H1 (cell line): Measurements from ENCODE around the gene NCCRP1. TPM values are rescaled to one million over a fixed set of nuclear protein-coding genes. Genes with fewer than 3 reads are reported as not detected.

Experiments
- CTCF ChIA-PET: fragments of 300-600 bp; sonication (Branson Sonifier 250); formaldehyde crosslinking; loops from one replicate; lab custom pipeline; 2021; ENCODE audit not compliant: partially characterized antibody; lab: Charles Lee
- POLR2A ChIA-PET: fragments of 300-600 bp; sonication (Branson Sonifier 250); formaldehyde crosslinking; loops from one replicate; lab custom pipeline; 2021; ENCODE audit warnings: inconsistent platforms; ENCODE audit not compliant: partially characterized antibody; lab: Charles Lee
- DNase-seq, 2 experiments: peaks; one replicate each; pipeline versions ENCODE4 v3.0.0 to v3.0.0-alpha.2; 2010 to 2022; ENCODE audit warnings: low spot score in 2 of 2, low read depth in 1 of 2, mixed read lengths in 1 of 2
- FAIRE-seq: peaks from 2 replicates; lab custom pipeline; 2011; peaks lifted over from hg19 to GRCh38; lab: Jason Lieb, UNC
- H2AFZ ChIP-seq: 2 replicates; pipeline ENCODE4 v1.8.1; 2012; ENCODE audit warnings: low read length, inconsistent platforms
- H2AK5ac ChIP-seq: 2 replicates; pipeline ENCODE4 v1.6.1; 2013; ENCODE audit warnings: low read depth, low read length
- H2BK120ac ChIP-seq: replicated peaks from 2 replicates; pipeline ENCODE3; 2013; ENCODE audit warnings: low read depth, low read length, inconsistent platforms
- H2BK12ac ChIP-seq: 2 replicates; pipeline ENCODE4 v1.6.1; 2013; ENCODE audit warnings: low read depth, low read length
- H2BK15ac ChIP-seq: 2 replicates; pipeline ENCODE4 v1.6.1; 2013; ENCODE audit warnings: low read length
- H2BK20ac ChIP-seq: 2 replicates; pipeline ENCODE4 v1.6.1; 2013; ENCODE audit warnings: low read length
- H2BK5ac ChIP-seq: 2 replicates; pipeline ENCODE4 v1.6.1; 2013; ENCODE audit warnings: low read depth, low read length
- H3K14ac ChIP-seq: 2 replicates; pipeline ENCODE4 v1.6.1; 2013; ENCODE audit warnings: inconsistent platforms; ENCODE audit not compliant: insufficient read length
- H3K18ac ChIP-seq: 2 replicates; pipeline ENCODE4 v1.6.1; 2013; ENCODE audit warnings: low read length; ENCODE audit errors: extremely low read depth
- H3K23ac ChIP-seq: 2 replicates; pipeline ENCODE4 v1.6.1; 2013; ENCODE audit warnings: inconsistent platforms; ENCODE audit not compliant: insufficient read length
- H3K23me2 ChIP-seq: 2 replicates; pipeline ENCODE4 v1.6.1; 2013; ENCODE audit warnings: low read depth, low read length
- H3K27ac ChIP-seq: 2 replicates; pipeline ENCODE4 v1.6.1; 2011; ENCODE audit warnings: low read depth, low read length, inconsistent platforms
- H3K27me3 ChIP-seq, 4 experiments: replicated peaks in 1 of 4; 1 replicate in 1 of 4; 2 replicates in 3 of 4; pipeline versions ENCODE4 v1.6.1 to v1.8.1; 2011 to 2013; ENCODE audit warnings: low read length in 3 of 4, mild to moderate bottlenecking in 3 of 4, inconsistent platforms in 2 of 4, mixed read lengths in 2 of 4, moderate library complexity in 1 of 4; ENCODE audit not compliant: control insufficient read depth in 3 of 4, insufficient read depth in 3 of 4; ENCODE audit errors: extremely low read depth in 1 of 4
- H3K36me3 ChIP-seq, 4 experiments: 2 replicates each; pipeline versions ENCODE4 v1.6.1 to v1.8.1; 2011 to 2013; ENCODE audit warnings: mild to moderate bottlenecking in 4 of 4, low read length in 3 of 4, moderate library complexity in 2 of 4, control low read depth in 1 of 4, inconsistent platforms in 1 of 4; ENCODE audit not compliant: insufficient read depth in 4 of 4, control insufficient read depth in 2 of 4
- H3K4ac ChIP-seq: replicated peaks from 2 replicates; pipeline ENCODE3; 2013; ENCODE audit warnings: low read length, low read depth, mixed read lengths, inconsistent platforms; ENCODE audit not compliant: insufficient read length
- H3K4me1 ChIP-seq, 4 experiments: replicated peaks in 1 of 4; 1 replicate in 1 of 4; 2 replicates in 3 of 4; pipeline versions ENCODE4 v1.6.1 to v1.8.1; 2011 to 2013; ENCODE audit warnings: low read length in 3 of 4, inconsistent platforms in 2 of 4, mixed read lengths in 1 of 4; ENCODE audit not compliant: insufficient read depth in 4 of 4, control insufficient read depth in 3 of 4
- H3K4me2 ChIP-seq, 2 experiments: 2 replicates each; pipeline versions ENCODE4 v1.6.1 to v1.8.1; 2011 to 2013; ENCODE audit warnings: low read depth in 2 of 2, low read length in 2 of 2, control low read depth in 1 of 2, inconsistent platforms in 1 of 2, mild to moderate bottlenecking in 1 of 2; ENCODE audit not compliant: insufficient read depth in 1 of 2
- H3K4me3 ChIP-seq, 4 experiments: fragments of 200-600, 300-600 bp in 1 of 4; sonication (generic), shearing (Covaris generic), sonication (Bioruptor Twin) in 1 of 4; 2 replicates each; pipeline versions ENCODE4 v1.5.1 to v1.8.1; 2011 to 2016; ENCODE audit warnings: low read length in 4 of 4, low read depth in 3 of 4, control low read depth in 2 of 4, inconsistent platforms in 2 of 4, mild to moderate bottlenecking in 2 of 4, mixed read lengths in 1 of 4, moderate library complexity in 1 of 4; ENCODE audit not compliant: insufficient read depth in 2 of 4; ENCODE audit errors: extremely low read depth in 1 of 4
- H3K56ac ChIP-seq: replicated peaks from 2 replicates; pipeline ENCODE3; 2013; ENCODE audit warnings: low read depth, mild to moderate bottlenecking, mixed read lengths, low read length, inconsistent platforms; ENCODE audit not compliant: insufficient read length
- H3K79me1 ChIP-seq: 2 replicates; pipeline ENCODE4 v1.6.1; 2013; ENCODE audit warnings: low read depth, low read length, control low read depth
- H3K79me2 ChIP-seq, 2 experiments: 2 replicates each; pipeline versions ENCODE4 v1.6.1 to v1.8.1; 2012 to 2013; ENCODE audit warnings: low read length in 2 of 2, mild to moderate bottlenecking in 2 of 2, inconsistent platforms in 1 of 2; ENCODE audit not compliant: insufficient read depth in 2 of 2, control insufficient read depth in 1 of 2
- H3K9ac ChIP-seq, 4 experiments: replicated peaks in 1 of 4; 1 replicate in 1 of 4; 2 replicates in 3 of 4; pipeline versions ENCODE4 v1.6.1 to v1.8.1; 2011 to 2013; ENCODE audit warnings: low read depth in 3 of 4, low read length in 3 of 4, control low read depth in 2 of 4, mild to moderate bottlenecking in 2 of 4, moderate library complexity in 2 of 4, inconsistent platforms in 1 of 4; ENCODE audit errors: extremely low read depth in 1 of 4
- H3K9me3 ChIP-seq, 2 experiments: 2 replicates each; pipeline versions ENCODE4 v1.6.1 to v1.8.1; 2012 to 2013; ENCODE audit warnings: mild to moderate bottlenecking in 2 of 2, moderate library complexity in 2 of 2, control low read depth in 1 of 2, inconsistent platforms in 1 of 2, low read depth in 1 of 2, low read length in 1 of 2, mixed read lengths in 1 of 2; ENCODE audit not compliant: insufficient read depth in 2 of 2
- H4K20me1 ChIP-seq, 2 experiments: replicated peaks in 1 of 2; 2 replicates each; pipeline versions ENCODE3 to v1.8.1; 2011 to 2013; ENCODE audit warnings: inconsistent platforms in 2 of 2, low read length in 2 of 2, mild to moderate bottlenecking in 1 of 2; ENCODE audit not compliant: insufficient read depth in 2 of 2, control insufficient read depth in 1 of 2
- H4K5ac ChIP-seq: 2 replicates; pipeline ENCODE4 v1.6.1; 2013; ENCODE audit warnings: low read length, low read depth, mixed read lengths, inconsistent platforms; ENCODE audit not compliant: insufficient read length
- H4K8ac ChIP-seq: 2 replicates; pipeline ENCODE4 v1.8.0; 2013; ENCODE audit warnings: mild to moderate bottlenecking, moderate library complexity, low read length, inconsistent platforms; ENCODE audit not compliant: insufficient read depth; ENCODE audit errors: extremely low read depth
- H4K91ac ChIP-seq: replicated peaks from 2 replicates; pipeline ENCODE3; 2013; ENCODE audit warnings: low read length, mixed read lengths, inconsistent platforms; ENCODE audit not compliant: insufficient read length
- EGR1 ChIP-seq: IDR thresholded peaks from 2 replicates; pipeline ENCODE4 v1.6.1; 2011; ENCODE audit warnings: low read depth, low read length, borderline replicate concordance
- EZH2 ChIP-seq: fragments of 200-600 bp; sonication (generic); IDR thresholded peaks from 2 replicates; pipeline ENCODE4 v1.7.1; 2012; ENCODE audit warnings: low read depth, mild to moderate bottlenecking, moderate library complexity, low read length, inconsistent platforms; ENCODE audit not compliant: severe bottlenecking
- GTF2F1 ChIP-seq: IDR thresholded peaks from 2 replicates; pipeline ENCODE4 v1.6.1; 2012; ENCODE audit warnings: low read depth, low read length, improper control_type of control experiment, borderline replicate concordance
- HDAC2 ChIP-seq, 2 experiments: fragments of 300-600 bp in 1 of 2; sonication (generic) in 1 of 2; IDR thresholded peaks; 2 replicates each; pipeline ENCODE4 v1.6.1; 2011 to 2012; ENCODE audit warnings: low read depth in 2 of 2, low read length in 2 of 2, mild to moderate bottlenecking in 2 of 2, moderate library complexity in 2 of 2, borderline replicate concordance in 1 of 2, inconsistent platforms in 1 of 2
- POLR2A ChIP-seq, 2 experiments: IDR thresholded peaks; 1 replicate in 1 of 2; 2 replicates in 1 of 2; pipeline ENCODE4 v1.6.1; 2011; ENCODE audit warnings: low read depth in 2 of 2, low read length in 2 of 2, mild to moderate bottlenecking in 2 of 2; ENCODE audit errors: control extremely low read depth in 1 of 2
- RBBP5 ChIP-seq: IDR thresholded peaks from 2 replicates; pipeline ENCODE4 v1.7.1; 2012; ENCODE audit warnings: low read depth, mild to moderate bottlenecking, inconsistent platforms, low read length, moderate library complexity, borderline replicate concordance
- SAP30 ChIP-seq: fragments of 300-600 bp; sonication (generic); IDR thresholded peaks from 2 replicates; pipeline ENCODE4 v1.7.1; 2012; ENCODE audit warnings: low read length, moderate library complexity, mild to moderate bottlenecking, inconsistent platforms; ENCODE audit not compliant: insufficient read depth, insufficient replicate concordance
- SP4 ChIP-seq: IDR thresholded peaks from 2 replicates; pipeline ENCODE4 v1.6.1; 2012; ENCODE audit warnings: low read length, inconsistent platforms
- WGBS, 2 experiments: shearing (Covaris generic) in 1 of 2; methylation state at CpG; one replicate each; pipeline versions ENCODE4 v1.1.6 to v1.1.7; 2013 to 2015; ENCODE audit warnings: low lambda C conversion rate in 2 of 2, mixed read lengths in 2 of 2, inconsistent platforms in 1 of 2, low coverage in 1 of 2, missing lambda C conversion rate in 1 of 2; ENCODE audit not compliant: insufficient replicate concordance in 2 of 2, insufficient coverage in 1 of 2, insufficient read length in 1 of 2; ENCODE audit errors: extremely low coverage in 1 of 2, missing lambda C conversion rate in 1 of 2; 5-methylcytosine and 5-hydroxymethylcytosine counted together
- polyA plus RNA-seq, 7 experiments: library from polyadenylated mRNA; depleted of rRNA in 3 of 7; stranded (reverse) in 5 of 7; unstranded in 2 of 7; fragments of >200 nt in 5 of 7; fragments of 200-250 nt in 2 of 7; gene quantifications; 1 replicate in 5 of 7; 2 replicates in 1 of 7; 4 replicates in 1 of 7; pipeline versions ENCODE4 v1.2.1 to v1.2.3, GENCODE V29; 2011 to 2013; ENCODE audit warnings: missing spikeins in 2 of 7, mixed read lengths in 2 of 7
- total RNA-seq: library from RNA; stranded (reverse); fragmentation: NEBNext Ultra II Directional; extraction: Animal tissue kit (Norgen Biotek cat#: 25700); gene quantifications from 2 replicates; pipeline ENCODE4 v1.2.1, GENCODE V29; 2021
- TF ChIP-seq, protein P1 (sequence below): IDR thresholded peaks from 2 replicates; pipeline ENCODE4 v1.6.1; 2012; ENCODE audit warnings: inconsistent platforms

The NCCRP1 gene
- total and polyA plus RNA-seq, 2 of the 8 experiments (the other 6 are each of a cell fraction or from before 2014, with no cell fraction given), result 2.8 to 7.9 TPM

- Histone ChIP-seq H3K4ac (no peak overlapping the region), H3K18ac (no peak overlapping the region), H3K23ac (no peak overlapping the region), H4K20me1 (peaks cover 0 to 5% of the 10 kb centered on the region in 2 experiments), H3K9ac (no peak overlapping the region), H4K91ac (no peak overlapping the region), H2BK15ac (no peak overlapping the region), H2BK20ac (no peak overlapping the region), H3K4me2 (no peak overlapping the region), H2BK5ac (no peak overlapping the region), H4K8ac (no peak overlapping the region), H3K9me3 (peaks cover 0 to 3% of the 10 kb centered on the region in 2 experiments; a peak in 1 of 4 replicates), H3K36me3 (no peaks in the 10 kb centered on the region), H3K14ac (no peak overlapping the region), H3K79me2 (no peaks in the 10 kb centered on the region), H2BK120ac (no peak overlapping the region), H2AK5ac (no peak overlapping the region), H3K23me2 (peaks cover 8% of the 10 kb centered on the region; the same call in 1 of the 2 replicates), H3K4me1 (peaks cover 0 to 14% (median 7%) of the 10 kb centered on the region in 4 experiments; a peak in 5 of 7 replicates), H2BK12ac (no peak overlapping the region), H3K79me1 (no peaks in the 10 kb centered on the region), H4K5ac (no peak overlapping the region), H3K4me3 (no peak overlapping the region), H2AFZ (no peak overlapping the region), H3K27ac (no peak overlapping the region), H3K56ac (no peak overlapping the region), H3K27me3 (peaks cover 29 to 40% (median 37%) of the 10 kb centered on the region in 4 experiments)
- DNase-seq, result no peak
- CTCF ChIA-PET, result interaction anchor here (0.7 to 1.2 kb wide), 2 partner anchors 141 to 143 kb away, joined by 3 to 5 read pairs; no protein-coding TSS in a partner anchor
- no peak for TF ChIP-seq SAP30
- TF ChIP-seq EZH2, result no peak
- TF ChIP-seq POLR2A (IDR thresholded peaks at IDR 0.05; ENCODE audit: control extremely low read depth in 1 of 2, low read depth in 2 of 2, low read length in 2 of 2), result no peak
- no peak for TF ChIP-seq EGR1
- no peak for TF ChIP-seq RBBP5
- TF ChIP-seq SP4, result no peak
- TF ChIP-seq, protein P1, sequence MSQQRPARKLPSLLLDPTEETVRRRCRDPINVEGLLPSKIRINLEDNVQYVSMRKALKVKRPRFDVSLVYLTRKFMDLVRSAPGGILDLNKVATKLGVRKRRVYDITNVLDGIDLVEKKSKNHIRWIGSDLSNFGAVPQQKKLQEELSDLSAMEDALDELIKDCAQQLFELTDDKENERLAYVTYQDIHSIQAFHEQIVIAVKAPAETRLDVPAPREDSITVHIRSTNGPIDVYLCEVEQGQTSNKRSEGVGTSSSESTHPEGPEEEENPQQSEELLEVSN, result no peak
- TF ChIP-seq GTF2F1, result no peak
- TF ChIP-seq HDAC2 (IDR thresholded peaks at IDR 0.05; ENCODE audit: borderline replicate concordance in 1 of 2, low read depth in 2 of 2, low read length in 2 of 2), result no peak
- WGBS, 2 experiments, result 92% methylated on average over 5 of the region's 5 CpGs; no CpG with 5 or more reads in 1 of the 2 experiments
- FAIRE-seq, result no peak
- POLR2A ChIA-PET, result interaction anchor here (0.9 kb wide), 1 partner anchor 52 kb away, joined by 3 read pairs; no protein-coding TSS in a partner anchor
Measured at GRCh38 chr19:39251081-39251480, 54.3 kb downstream of the NCCRP1 start.
